Cardiac muscle cell (in vitro differentiated cells and primary cell): ENCODE data around the gene MAPK1. TPM values are rescaled to one million over a fixed set of nuclear protein-coding genes. Genes with fewer than 3 reads are reported as not detected.
"Not testable (repeated sequence)": the region's sequence is repeated elsewhere in the genome, so short reads cannot be mapped to it uniquely, and the experiment has no call there.

Experiments used
- DNase-seq, 2 donors: peaks; one replicate each; pipeline versions ENCODE4 v3.0.0 to v3.0.0-alpha.2; 2010 to 2017; ENCODE audit warnings: low read depth in 1 of 2, low spot score in 1 of 2
- H3K27ac ChIP-seq: fragments of 200-600 bp; sonication (generic); 2 replicates; pipeline ENCODE4 v1.5.1; 2016
- H3K27me3 ChIP-seq: fragments of 200-600 bp; sonication (generic); 2 replicates; pipeline ENCODE4 v1.6.0; 2016; ENCODE audit warnings: control low read depth
- H3K36me3 ChIP-seq: fragments of 200-600 bp; sonication (generic); 2 replicates; pipeline ENCODE4 v1.5.1; 2016; ENCODE audit warnings: control low read depth
- H3K4me1 ChIP-seq: fragments of 200-600 bp; sonication (generic); 2 replicates; pipeline ENCODE4 v1.8.1; 2017; ENCODE audit warnings: low read depth, mild to moderate bottlenecking, mixed run types
- H3K4me3 ChIP-seq: fragments of 200-600 bp; sonication (generic); 2 replicates; pipeline ENCODE4 v1.5.1; 2016; ENCODE audit warnings: mild to moderate bottlenecking
- H3K9me3 ChIP-seq: fragments of 200-600 bp; sonication (generic); 2 replicates; pipeline ENCODE4 v1.5.1; 2017; ENCODE audit warnings: low read depth, mild to moderate bottlenecking, control low read depth
- CTCF ChIP-seq: IDR thresholded peaks from 2 replicates; pipeline ENCODE4 v1.5.1; 2012; ENCODE audit warnings: low read depth, mild to moderate bottlenecking, low read length
- polyA plus RNA-seq: library from polyadenylated mRNA; unstranded; fragments of >200 nt; fragmentation: Nextera tagmentation; extraction: Ambion mirVana; gene quantifications from 2 replicates; pipeline ENCODE4 v1.2.1, GENCODE V29; 2016
- total RNA-seq: library from RNA; depleted of rRNA; stranded (reverse); fragments of >200 nt; gene quantifications from 2 replicates; pipeline ENCODE4 v1.2.3, GENCODE V29; 2016

Gene MAPK1
- total and polyA plus RNA-seq, 2 experiments from 2014 or later = 32.7 to 72.1 TPM

GRCh38 chr22:21907638-21908522 is 40.4 kb upstream of the MAPK1 start:
- no peaks in the 10 kb centered on the region for H3K27me3 ChIP-seq
- H3K4me3 ChIP-seq = no peak overlapping the region
- DNase-seq = no peak
- TF ChIP-seq CTCF = no peak
- H3K36me3 ChIP-seq = no peaks in the 10 kb centered on the region
- H3K27ac ChIP-seq = no peak overlapping the region
- H3K9me3 ChIP-seq = no peaks in the 10 kb centered on the region
- H3K4me1 ChIP-seq = no peaks in the 10 kb centered on the region

- DNase-seq, H3K27ac ChIP-seq, H3K27me3 ChIP-seq, H3K4me1 ChIP-seq, H3K9me3 ChIP-seq, H3K4me3 ChIP-seq, H3K36me3 ChIP-seq: not testable (repeated sequence)
Measured at GRCh38 chr22:21905234-21905633, 37.8 kb upstream of the MAPK1 start.

GRCh38 chr22:21904250-21904789 is 36.9 kb upstream of the MAPK1 start:
- Histone ChIP-seq H3K27ac (no peak overlapping the region), H3K36me3 (no peaks in the 10 kb centered on the region), H3K27me3 (no peaks in the 10 kb centered on the region), H3K9me3 (no peaks in the 10 kb centered on the region), H3K4me3 (no peak overlapping the region), H3K4me1 (no peaks in the 10 kb centered on the region)
- no peak for DNase-seq
- no peak for TF ChIP-seq CTCF

GRCh38 chr22:21903283-21903682 is 35.8 kb upstream of the MAPK1 start:
- no peaks in the 10 kb centered on the region for H3K36me3 ChIP-seq
- no peak overlapping the region for H3K4me3 ChIP-seq
- H3K9me3 ChIP-seq = no peaks in the 10 kb centered on the region
- no peak for TF ChIP-seq CTCF
- no peaks in the 10 kb centered on the region for H3K27me3 ChIP-seq
- DNase-seq = no peak
- no peaks in the 10 kb centered on the region for H3K4me1 ChIP-seq
- H3K27ac ChIP-seq = no peak overlapping the region

GRCh38 chr22:21902296-21903087 is 35.0 kb upstream of the MAPK1 start:
- H3K9me3 ChIP-seq = no peaks in the 10 kb centered on the region
- H3K4me1 ChIP-seq = no peaks in the 10 kb centered on the region
- H3K27me3 ChIP-seq = no peaks in the 10 kb centered on the region
- TF ChIP-seq CTCF = no peak
- no peak overlapping the region for H3K4me3 ChIP-seq
- DNase-seq = no peak
- no peak overlapping the region for H3K27ac ChIP-seq
- no peaks in the 10 kb centered on the region for H3K36me3 ChIP-seq
